GM18507 (cell line): ENCODE measurements around the gene BPIFB1.

Source experiments
- DNase-seq: peaks from one replicate; pipeline ENCODE4 v3.0.0; 2011; ENCODE audit warnings: low read depth; ENCODE audit not compliant: insufficient read length; ENCODE audit errors: extremely low spot score
- FAIRE-seq: peaks from 2 replicates; lab custom pipeline; 2011; peaks lifted over from hg19 to GRCh38; lab: Jason Lieb, UNC

BPIFB1 gene

DNA sequence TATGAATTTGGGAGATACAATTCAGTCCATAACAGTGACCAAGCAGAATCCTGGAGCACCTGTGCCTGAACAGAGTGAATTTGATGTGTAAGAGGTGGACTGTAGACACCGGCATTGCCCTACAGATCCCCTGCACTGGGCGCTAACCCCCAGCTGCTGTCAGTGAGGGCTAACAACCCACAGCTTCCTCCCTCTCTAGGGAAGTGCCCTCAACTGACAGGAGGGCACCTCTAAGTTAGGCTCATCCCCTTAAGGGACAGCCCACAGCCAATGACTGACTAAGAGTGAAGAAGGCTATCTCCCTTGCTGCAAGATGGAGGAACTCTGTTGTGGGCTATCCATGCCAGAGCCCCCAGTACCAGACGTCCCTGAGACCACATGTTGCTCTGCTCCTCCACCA lies 15.3 kb upstream of the BPIFB1 start:
- DNase-seq (no peak), FAIRE-seq (no peak)

DNA sequence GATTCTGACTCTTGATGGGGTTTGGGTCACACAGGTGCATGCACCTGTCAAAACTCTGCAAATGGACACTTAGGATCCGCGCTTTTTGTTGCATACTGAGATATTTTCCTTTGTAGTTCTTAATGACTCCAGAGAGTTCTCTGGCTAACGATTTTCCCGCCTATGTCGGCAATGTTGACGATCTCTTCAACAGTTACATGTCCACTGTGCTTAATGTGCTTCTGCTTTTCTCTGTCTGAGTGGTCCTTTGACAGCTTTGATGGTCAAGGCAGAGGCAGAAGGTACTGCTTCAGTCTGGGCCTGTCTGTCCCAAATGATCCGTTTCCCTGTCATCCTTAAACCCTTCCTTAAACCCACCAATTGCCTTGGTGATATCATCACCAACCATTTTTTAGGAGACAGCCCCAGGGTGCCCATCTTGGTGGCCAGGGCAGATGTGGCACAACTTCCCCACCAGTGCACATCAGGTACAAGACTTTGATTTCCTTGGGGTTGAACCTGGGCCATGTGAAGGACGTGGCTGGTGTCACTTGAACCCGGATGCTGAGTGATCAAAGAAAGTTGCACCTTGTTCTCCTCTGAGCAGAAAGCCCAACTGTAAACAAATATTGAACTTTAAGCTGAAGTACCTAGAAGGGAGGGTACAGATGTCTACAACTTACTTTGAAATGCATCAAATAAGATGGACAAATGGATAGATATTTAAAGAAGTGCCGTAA lies 10.7 kb upstream of the BPIFB1 start:
- DNase-seq (no peak), FAIRE-seq (no peak)

DNA sequence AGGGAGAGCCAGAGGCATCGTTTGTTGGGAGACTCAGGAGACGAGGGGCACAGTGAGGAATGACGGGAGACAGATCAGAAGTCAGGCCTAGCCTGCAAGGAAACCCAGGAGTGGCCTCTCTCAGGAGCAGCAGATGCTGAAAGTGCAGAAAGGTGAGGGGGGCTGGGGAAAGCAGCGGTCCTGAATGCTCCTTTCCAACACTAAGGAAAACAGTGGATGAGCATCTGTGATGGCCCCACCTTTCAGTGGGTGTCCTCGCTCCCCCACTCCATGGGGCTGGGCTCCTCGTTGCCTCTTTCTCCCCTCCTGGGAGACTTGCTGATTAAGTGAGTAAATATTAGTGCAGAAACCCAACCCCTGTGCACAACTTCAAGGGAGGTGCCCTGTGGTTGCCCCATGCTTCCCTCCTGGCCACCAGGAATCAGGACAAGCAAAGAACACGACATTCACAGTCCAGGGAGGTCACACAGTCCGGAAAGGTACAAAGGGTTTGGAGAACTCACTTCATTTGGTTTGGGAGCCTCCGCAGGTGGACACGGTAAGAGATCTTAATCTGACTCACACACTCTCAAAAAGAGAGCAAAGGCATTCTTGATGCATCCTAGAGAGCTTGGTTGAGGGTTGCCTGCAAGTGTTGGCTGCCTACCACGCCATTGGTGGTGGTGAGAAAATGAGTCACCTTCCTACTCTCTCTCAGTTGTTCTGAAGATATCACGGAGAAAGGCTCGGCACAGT lies 9.7 kb upstream of the BPIFB1 start:
- DNase-seq (no peak), FAIRE-seq (no peak)

DNA sequence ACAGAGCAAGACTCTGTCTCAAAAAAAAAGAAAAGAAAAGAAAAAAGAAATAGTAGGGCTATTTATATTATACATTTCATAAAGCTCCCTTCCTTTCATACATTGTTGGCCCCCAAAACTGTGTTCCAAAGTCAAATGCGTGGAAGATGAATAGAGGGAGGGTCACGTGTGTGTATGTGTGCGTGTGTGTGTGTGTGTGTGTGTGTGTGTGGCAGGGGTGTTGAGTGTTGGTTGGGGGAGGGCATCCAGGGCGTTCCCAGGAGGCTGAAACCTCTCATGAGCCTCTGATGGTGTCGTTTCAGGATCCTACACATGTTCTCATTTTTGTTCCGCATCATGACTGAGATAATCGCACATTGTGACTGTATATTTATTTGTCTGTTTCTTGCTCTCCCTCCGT lies 7.8 kb upstream of the BPIFB1 start:
- DNase-seq (no peak), FAIRE-seq (no peak)

DNA sequence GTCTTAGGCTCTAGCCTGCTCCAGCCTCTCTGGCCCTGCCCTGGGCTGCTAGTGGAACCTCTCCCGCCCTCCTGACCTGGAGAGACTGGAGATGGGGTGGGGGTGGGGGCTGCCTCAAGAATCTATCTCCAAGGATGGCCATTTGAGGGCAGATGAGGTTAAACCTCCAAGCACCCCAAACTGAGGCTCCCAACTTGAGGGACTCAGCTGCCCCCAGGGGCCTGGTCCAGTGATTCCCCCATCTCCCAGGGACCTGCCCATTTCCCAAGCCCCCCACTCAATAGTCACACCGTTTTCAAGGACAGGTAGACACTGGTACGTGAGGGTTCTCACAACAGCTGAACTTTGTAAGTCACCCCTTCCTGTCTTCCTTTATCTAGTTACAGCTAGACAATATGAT lies 7.1 kb upstream of the BPIFB1 start:
- FAIRE-seq: no peak
- no peak for DNase-seq

DNA sequence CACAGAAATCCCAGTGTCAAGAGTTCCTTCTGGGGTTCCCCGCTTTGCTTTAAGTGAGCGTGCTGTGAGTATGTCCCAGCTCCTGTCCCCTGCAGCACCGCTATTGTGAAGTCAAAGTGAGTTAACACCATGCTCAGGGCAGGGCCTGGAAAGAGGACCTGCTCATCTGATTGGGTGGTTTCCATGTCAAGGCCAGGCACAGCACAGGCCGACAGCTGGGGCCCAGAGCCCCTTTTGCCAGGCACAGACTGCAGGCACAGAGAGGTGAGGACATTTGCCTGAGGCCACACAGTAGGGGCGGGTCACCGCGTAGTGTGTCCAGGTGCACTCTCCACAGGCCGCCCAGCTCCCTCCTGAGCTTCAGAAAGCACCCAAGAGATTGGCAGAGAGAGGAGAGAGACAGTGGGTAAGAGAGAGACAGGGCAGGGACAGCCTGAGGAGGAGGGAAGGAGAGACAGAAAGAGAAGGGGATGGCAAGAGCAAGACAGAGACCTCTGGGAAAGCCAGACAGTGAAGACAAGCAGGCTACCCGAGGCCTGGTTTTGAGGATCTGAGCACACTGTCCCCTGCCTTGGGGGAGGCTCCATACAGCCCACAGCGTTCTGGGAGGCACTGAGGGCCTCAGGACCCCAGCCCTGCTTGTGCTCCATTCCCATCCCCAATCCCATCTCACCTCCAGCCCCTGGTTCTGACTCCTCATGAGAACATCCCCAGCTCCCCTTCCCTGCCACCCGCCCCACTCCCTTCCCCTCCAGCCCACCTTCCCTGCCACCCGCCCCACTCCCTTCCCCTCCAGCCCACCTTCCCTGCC lies 6.5 kb upstream of the BPIFB1 start:
- DNase-seq: no peak
- no peak for FAIRE-seq

DNA sequence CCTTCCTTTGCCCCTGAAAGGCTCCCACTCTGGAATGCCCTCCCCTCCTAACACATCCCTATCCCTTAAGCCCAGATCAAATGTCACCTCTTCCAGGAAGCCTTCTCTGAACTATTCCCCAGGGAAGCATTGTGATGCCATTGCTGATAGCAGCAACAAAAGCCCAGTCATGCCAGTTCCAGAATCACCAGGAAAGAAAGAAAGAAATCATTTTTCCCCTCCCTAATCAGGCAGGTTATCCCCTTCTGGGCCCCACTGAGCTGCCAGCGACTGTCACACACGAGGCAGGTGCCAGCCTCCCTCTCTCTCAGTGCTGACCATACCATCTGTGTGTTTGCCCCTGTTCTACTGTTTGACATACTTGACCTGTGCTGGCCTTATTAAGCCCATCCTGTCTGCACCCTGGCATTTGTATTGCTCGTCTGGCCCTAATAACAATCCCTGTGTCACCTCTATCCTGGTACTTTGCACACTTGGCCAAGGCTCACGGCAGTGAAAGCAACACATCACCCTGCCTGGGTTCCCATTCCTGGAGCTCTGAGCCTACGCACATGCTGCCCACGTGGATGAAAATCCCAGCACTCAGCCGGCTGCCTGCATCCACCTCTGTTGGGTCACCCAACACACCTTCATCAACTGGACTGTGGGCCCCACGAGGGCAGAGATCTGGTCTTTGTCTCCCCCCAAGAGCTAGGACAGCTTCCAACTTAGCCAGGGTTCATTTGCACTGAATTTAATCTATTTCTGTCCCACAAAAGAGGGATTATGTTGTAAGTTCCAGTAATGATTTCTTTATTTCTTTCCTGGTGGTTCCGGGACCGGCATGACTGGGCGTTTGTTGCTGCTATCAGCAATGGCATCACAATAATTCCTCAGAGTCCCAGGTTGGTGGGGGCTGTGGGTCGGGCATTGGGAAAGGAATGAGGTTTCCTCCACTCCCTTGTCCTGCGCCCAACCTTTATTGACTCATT lies 5.3 kb upstream of the BPIFB1 start:
- DNase-seq: no peak

DNA sequence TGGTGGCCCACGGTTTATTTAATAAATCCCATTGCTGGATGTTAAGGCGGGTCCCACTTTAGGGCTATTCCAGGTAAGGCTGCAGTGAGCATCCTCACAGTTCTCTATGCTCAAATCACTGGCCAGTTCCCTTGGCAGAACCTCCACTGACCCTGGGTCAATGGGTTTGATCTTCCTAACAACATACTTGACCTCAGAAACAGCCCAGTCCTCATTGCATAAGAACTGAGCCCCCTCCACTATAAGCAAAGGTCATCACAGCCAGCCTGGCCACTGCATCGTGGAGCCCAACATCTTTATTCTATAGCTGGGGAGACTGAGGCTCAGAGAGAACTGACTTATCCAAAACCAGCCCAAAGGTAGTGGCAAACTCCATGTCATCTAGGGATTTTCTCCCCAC lies 4.3 kb upstream of the BPIFB1 start:
- DNase-seq (no peak), FAIRE-seq (no peak)

More for the DNA sequence above, 5.3 kb upstream of the BPIFB1 start:
- FAIRE-seq: no peak

DNA sequence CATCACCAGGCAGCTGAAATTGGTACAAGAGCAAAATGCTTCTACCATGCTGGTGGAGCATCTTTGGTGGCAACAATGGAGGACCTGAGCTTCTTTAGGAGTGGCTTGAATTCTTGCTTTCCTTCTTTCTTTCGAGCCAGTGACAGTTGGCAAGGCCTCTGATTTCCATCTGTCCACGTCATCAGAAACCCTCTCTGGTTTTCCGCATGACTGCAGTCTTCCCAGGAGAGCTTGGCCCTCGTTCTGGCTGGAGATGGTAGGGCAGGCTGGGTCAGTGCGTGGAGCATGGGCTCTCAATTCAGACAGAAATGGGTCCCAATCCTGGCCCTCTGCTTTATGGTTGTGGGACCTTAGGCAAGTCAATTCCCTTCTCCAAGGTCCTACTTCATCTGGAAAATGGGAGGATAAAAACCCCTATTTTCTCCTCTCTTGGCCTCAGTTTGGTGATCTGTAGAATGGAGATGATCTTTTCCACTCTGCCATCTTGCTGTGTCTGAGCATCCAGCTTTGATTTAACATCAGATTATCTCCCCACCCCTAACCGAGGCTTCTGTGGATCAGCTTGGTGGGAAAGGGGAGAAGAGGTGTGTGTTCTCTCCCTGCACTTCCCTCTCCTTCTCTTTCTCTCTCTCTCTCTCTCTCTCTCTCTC lies 3.6 kb upstream of the BPIFB1 start:
- no peak for DNase-seq
- no peak for FAIRE-seq

DNA sequence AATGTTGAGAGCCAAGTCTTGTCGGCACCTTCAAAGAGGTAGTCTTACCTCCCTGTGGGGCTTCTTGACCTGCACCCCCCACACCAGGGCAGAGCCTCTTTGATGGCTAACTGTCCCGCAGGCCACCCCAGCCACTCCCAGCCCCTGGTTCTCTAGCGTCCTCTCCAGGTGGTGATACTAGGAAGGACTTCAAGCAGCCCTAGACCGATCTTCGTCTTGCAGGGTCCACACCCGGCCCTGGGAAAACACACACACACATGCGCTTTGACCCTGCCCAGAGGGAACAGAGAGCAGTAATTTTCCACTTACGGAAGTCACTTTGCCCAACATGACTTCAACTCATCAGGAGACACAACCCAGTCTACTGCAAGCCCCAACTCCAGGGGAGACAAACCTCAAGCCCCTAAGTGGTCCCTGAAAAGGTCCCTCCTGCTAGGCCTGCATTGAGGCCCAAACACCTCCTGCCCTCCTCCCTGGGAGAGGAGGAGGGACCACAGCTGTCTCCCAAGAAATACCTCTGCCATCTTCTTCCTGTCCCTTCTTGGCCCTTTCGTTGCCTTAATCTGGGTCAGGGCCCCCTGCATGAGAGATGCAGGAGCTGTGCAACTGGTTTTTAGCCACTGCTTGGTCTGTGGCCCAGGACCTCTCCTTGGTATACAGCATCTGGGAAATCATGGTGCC lies 2.9 kb upstream of the BPIFB1 start:
- DNase-seq (no peak), FAIRE-seq (no peak)

DNA sequence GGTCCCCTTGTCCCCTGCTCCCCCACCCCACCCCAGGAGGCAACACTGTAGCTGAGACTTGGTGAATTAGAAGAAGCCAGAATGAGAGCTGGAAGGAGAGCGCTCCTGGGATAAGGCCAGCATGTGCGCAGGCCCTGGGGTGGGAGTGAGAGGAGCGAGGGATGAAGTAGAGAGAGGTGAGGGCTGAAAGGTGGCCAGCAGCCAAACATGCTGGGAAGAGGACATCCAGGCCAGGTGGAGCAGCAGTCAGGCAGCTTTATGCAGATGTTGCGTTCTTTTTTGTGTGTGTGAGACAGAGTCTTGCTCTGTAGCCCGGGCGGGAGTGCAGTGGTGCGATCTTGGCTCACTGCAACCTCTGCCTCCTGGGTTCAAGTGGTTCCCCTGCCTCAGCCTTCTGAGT lies 2.2 kb upstream of the BPIFB1 start:
- FAIRE-seq: no peak
- DNase-seq: no peak

DNA sequence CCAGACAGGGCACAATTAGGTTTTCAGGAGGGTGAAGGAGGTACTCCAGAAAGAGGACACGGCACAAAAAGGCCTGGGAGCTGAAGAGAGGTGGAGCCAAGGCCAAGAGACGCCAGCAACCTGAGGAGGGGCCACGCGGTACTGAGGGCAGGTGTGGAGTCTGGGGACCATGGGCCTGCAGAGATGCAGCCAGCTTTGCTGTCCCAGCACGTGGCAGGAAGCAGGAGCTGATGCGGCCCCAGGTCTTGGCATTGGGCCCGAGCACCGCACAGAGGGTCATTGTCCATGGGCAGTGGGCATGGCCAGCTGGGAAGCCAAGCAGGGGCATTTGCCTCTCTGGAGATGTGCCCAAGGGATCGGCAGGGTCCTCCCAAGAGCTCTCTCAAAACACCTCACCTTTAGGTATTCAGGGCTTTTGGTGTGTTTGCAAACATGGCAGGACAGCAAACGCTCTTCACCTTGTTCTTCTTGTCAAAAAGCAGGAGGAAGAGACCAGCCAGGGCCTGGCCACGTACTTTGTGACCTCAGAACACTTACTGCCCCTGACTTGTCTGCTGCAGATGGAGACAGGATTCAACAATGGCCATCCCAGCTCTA lies 1.4 kb upstream of the BPIFB1 start:
- DNase-seq: no peak
- no peak for FAIRE-seq

DNA sequence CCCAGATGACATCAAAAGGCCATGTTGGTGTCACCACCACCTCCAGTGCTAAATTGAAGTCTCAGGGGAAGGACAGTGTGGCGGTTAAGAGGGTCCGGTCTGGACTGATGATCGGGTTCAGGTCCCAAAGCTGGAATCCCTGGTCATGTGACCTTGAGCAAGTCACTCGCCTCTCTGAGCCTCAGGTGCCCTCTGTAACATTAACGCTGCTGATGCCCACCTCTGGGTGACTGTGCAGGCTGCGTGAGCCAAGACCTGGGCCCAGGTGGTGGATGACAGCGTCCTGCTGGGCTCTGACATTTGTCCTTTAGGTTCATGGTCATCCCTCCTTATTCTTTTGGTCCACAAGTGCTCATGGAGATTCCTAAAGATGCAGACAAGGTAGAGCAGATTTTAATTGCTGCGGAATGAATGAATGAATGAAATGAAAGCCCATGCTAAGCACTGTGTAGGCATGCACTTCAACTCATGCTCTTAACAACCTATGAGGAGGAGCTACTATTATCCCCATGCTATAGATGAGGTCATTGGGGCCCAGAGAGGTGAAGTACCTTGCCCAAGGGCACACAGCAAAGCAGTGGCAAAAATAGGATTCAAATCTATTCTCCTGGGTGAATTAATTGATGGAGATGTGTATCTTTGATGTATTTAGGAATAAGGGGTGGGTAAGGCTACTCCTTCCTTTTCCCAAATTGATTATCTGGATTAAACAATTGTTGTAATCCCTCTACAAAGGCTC lies 649 bp upstream of the BPIFB1 start:
- no peak for DNase-seq
- no peak for FAIRE-seq

DNA sequence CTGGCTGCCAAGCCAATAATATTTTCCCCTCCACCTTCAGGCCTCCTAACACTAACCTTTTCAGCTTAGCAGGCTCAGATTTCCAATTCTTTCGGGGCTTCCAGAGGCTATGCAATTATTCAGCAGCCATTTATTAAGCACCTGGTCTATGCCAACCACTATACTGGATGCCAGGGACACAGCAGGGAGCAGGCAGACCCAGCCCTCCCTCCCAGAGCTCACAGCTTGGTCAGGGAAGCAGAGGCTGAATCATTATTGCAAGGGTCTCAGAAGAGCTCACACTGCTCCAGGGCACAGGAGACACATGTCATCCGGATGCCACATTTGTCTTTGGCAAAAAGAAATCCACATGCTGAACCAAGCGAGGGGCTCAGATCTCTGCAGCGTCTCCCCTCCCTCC lies 1.3 kb downstream of the BPIFB1 start:
- no peak for DNase-seq
- FAIRE-seq: no peak

DNA sequence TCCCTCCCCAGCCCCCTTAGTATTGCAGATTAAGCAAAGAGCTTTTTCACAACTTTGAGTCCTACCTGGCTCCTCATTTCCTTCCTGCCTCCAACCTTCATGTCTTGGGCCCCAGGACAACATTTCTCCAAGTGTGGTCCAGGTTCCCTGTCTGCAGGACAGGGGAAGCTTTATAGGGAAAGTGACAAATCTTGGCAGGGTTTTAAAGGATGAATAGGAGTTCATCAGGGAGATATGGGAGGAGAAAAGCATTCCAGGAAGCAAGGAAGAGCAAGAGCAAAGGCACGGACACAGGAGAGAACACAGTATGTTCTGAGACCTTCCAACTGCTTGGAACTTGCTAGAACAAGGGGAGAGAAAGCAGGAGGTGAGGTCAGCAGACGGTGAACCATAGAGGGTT lies 1.9 kb downstream of the BPIFB1 start:
- DNase-seq: no peak
- no peak for FAIRE-seq

DNA sequence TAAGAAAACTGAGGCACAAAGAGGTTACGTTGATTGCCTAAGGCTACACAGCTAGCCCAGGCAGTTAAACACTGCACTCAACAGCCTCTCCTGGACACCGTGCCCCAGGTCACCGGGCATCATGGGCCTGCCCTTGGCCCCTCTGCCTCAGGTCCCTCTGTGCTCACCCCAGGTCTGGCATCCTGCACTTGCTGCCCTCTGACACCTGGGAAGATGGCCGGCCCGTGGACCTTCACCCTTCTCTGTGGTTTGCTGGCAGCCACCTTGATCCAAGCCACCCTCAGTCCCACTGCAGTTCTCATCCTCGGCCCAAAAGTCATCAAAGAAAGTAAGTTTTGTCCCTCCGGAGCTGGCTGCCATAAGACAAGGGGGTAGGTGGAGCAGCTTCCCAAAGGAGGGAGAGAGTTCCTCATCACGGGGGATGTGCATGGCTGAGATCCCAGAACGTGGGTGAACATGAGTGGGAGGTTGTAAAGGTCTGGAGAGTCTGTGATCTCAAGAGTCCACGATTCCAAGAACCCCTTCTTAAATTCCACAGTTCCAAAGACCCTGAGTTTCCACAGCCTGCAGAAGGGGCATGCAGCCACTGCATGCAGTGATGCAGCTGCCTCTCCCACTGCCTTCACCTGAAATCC lies 3.0 kb downstream of the BPIFB1 start:
- DNase-seq (no peak), FAIRE-seq (no peak)

DNA sequence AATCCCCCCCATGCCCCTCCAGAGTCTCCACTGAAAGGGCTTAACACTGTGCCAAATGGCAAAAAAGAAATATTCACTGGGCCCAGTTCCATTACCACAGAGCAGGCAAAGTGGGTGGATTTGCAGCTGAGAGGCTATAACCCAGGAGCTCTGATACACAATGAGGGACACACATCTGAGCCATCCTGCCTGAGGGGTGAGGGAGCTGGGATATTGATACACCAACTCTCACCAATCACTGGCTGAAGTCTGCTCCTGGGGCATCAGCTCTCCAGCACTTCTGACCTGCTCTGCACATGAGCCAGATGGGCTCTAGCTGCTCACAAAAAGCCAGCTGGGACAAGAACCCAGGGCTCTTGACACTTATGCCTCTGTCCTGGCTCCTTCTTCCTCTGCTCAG lies 4.9 kb downstream of the BPIFB1 start:
- FAIRE-seq (no peak), DNase-seq (no peak)
